HG02884 (cell line): ENCODE data around the gene IGSF8.

Experiments
- ATAC-seq: cut with Tn5 transposase; IDR thresholded peaks from one replicate; pipeline ENCODE4 v1.9.1; 2021; ENCODE audit warnings: mild to moderate bottlenecking, moderate library complexity; ENCODE audit not compliant: unreplicated experiment

IGSF8 gene

GRCh38 chr1:160043543-160043942 lies 54.9 kb downstream of the IGSF8 start:
- no peak for ATAC-seq
